Measurements from ENCODE around the gene ANK3. TPM values are rescaled to one million over a fixed set of nuclear protein-coding genes. Genes with fewer than 3 reads are reported as not detected.

Gene ANK3
- total RNA-seq, 1 experiment from 2014 or later = 69.6 TPM

DNA sequence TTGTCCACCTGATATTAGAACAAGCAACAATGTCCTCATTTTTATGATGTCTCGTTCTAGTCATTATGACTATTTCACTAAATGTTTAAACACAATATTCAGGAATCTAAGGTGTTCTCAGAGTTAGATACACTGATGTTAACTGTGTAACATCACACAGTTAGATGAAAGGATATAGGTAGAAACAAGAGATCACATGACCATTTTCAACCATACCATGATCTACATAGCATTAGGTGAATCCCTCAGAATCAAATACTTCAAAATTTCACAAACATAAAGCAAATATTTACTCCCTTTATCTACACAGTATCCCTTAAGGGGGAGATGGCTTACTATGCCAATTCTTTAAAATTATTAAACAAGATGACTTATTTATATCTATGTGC lies 90.3 kb downstream of the ANK3 start:
- Mint-ChIP-seq H3K4me1 (peaks cover 15% of the 10 kb centered on the region), H3K27ac (no peak overlapping the region), H3K36me3 (no peaks in the 10 kb centered on the region), H3K9me3 (no peaks in the 10 kb centered on the region), H3K27me3 (ENCODE audit: low read depth) (no peaks in the 10 kb centered on the region), H3K4me3 (no peak overlapping the region)
- ATAC-seq (no peak), DNase-seq (ENCODE audit: low spot score) (no peak)
- ChIA-PET CTCF (interaction anchor here (1.4 kb wide), 2 partner anchors 10 to 61 kb away, joined by 5 to 6 read pairs; no protein-coding TSS in a partner anchor), POLR2A (no interaction called here)
- TF ChIP-seq FOXK1 (CRISPR knock-in tag; IDR thresholded peaks at IDR 0.05) = no peak
- no peak for TF ChIP-seq IRF2 (CRISPR knock-in tag; IDR thresholded peaks at IDR 0.05; ENCODE audit: borderline replicate concordance, low read depth)
- no peak for TF ChIP-seq NR1H2 (CRISPR knock-in tag; IDR thresholded peaks at IDR 0.05)
- TF ChIP-seq ZNF671 (CRISPR knock-in tag; IDR thresholded peaks at IDR 0.05) = no peak
- no peak for TF ChIP-seq KAT7 (CRISPR knock-in tag; IDR thresholded peaks at IDR 0.05; ENCODE audit: borderline replicate concordance)
- no peak for TF ChIP-seq ZNF317 (CRISPR knock-in tag; IDR thresholded peaks at IDR 0.05; ENCODE audit: borderline replicate concordance, low read depth)
- no peak for TF ChIP-seq NFYB (CRISPR knock-in tag; conservative IDR thresholded peaks at IDR 0.05; ENCODE audit: low read depth)
- no peak for TF ChIP-seq GABPB1 (CRISPR knock-in tag; IDR thresholded peaks at IDR 0.05)
- TF ChIP-seq ZNF121 (CRISPR knock-in tag; IDR thresholded peaks at IDR 0.05) = no peak
- TF ChIP-seq HMGXB4 (CRISPR knock-in tag; IDR thresholded peaks at IDR 0.05) = no peak
- no peak for TF ChIP-seq ZNF512 (CRISPR knock-in tag; IDR thresholded peaks at IDR 0.05; ENCODE audit: borderline replicate concordance)
- TF ChIP-seq ESRRA (CRISPR knock-in tag; IDR thresholded peaks at IDR 0.05; ENCODE audit: borderline replicate concordance) = no peak
- no peak for TF ChIP-seq NR3C1 (CRISPR knock-in tag; conservative IDR thresholded peaks at IDR 0.05; ENCODE audit: low read depth)
- no peak for TF ChIP-seq ELF4 (CRISPR knock-in tag; IDR thresholded peaks at IDR 0.05; ENCODE audit: low read depth)
- TF ChIP-seq, protein P1, sequence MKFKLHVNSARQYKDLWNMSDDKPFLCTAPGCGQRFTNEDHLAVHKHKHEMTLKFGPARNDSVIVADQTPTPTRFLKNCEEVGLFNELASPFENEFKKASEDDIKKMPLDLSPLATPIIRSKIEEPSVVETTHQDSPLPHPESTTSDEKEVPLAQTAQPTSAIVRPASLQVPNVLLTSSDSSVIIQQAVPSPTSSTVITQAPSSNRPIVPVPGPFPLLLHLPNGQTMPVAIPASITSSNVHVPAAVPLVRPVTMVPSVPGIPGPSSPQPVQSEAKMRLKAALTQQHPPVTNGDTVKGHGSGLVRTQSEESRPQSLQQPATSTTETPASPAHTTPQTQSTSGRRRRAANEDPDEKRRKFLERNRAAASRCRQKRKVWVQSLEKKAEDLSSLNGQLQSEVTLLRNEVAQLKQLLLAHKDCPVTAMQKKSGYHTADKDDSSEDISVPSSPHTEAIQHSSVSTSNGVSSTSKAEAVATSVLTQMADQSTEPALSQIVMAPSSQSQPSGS (CRISPR knock-in tag; IDR thresholded peaks at IDR 0.05; ENCODE audit: borderline replicate concordance, low read depth) = no peak

DNA sequence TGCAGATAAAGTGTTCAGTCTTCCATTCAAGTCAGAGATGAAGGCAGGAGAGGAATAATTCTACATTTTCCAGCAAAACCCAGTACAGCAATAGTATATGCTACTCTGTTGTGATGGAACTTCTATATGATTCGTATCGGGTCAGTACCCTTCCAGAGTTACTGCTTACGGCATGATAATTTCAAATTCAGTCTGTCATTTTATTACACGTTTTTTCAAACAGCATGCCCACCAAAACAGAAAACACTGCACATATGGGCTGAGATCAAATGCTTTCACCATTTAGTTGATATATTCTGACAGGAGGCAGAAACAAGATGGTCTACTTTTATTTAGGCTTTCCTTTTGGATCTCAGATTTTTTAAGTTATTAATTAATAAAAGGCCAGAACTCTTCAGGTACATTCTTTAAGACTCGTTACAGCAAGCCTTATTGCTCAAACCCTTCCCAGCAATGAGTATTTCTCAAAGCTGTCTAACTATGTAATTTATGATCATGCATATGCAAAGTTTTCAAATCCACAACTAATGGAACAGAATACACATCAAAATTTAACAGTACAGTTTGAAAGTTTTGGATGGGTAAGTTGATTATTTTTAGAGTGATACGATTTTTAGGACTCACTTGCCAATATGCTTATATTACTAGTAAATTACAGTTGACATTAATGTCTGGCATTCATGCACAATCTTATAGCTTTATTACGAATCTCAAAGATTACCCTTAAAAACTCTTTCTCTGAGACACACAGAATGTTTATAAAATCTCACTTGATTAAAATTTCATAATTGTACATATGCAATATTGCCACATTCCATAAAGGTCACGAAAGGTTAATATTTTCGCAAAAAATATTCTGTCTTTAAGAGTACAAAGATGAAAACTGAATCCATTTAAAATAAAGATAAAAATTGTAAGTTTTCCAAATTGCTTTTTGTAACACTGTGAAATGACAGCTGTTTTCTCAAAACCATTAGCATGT lies 91.0 kb downstream of the ANK3 start:
- H3K27ac Mint-ChIP-seq = no peak overlapping the region
- ATAC-seq (no peak), DNase-seq (ENCODE audit: low spot score) (no peak)
- H3K36me3 Mint-ChIP-seq = no peaks in the 10 kb centered on the region
- no peaks in the 10 kb centered on the region for H3K9me3 Mint-ChIP-seq
- ChIA-PET POLR2A (no interaction called here), CTCF (no interaction called here)
- H3K4me3 Mint-ChIP-seq = no peak overlapping the region
- peaks cover 15% of the 10 kb centered on the region for H3K4me1 Mint-ChIP-seq
- H3K27me3 Mint-ChIP-seq (ENCODE audit: low read depth) = no peaks in the 10 kb centered on the region
- TF ChIP-seq FOXJ3 (CRISPR knock-in tag; IDR thresholded peaks at IDR 0.05; ENCODE audit: borderline replicate concordance) (no peak), SP1 (CRISPR knock-in tag; conservative IDR thresholded peaks at IDR 0.05) (no peak), GTF2I (CRISPR knock-in tag; conservative IDR thresholded peaks at IDR 0.05) (no peak), RELA (CRISPR knock-in tag; IDR thresholded peaks at IDR 0.05; ENCODE audit: borderline replicate concordance) (no peak), PREB (CRISPR knock-in tag; IDR thresholded peaks at IDR 0.05; ENCODE audit: borderline replicate concordance) (no peak), SMAD3 (CRISPR knock-in tag; IDR thresholded peaks at IDR 0.05; ENCODE audit: borderline replicate concordance) (no peak), GRHL2 (CRISPR knock-in tag; IDR thresholded peaks at IDR 0.05; ENCODE audit: insufficient replicate concordance, severe bottlenecking) (no peak), ELF4 (CRISPR knock-in tag; IDR thresholded peaks at IDR 0.05; ENCODE audit: low read depth) (no peak), NFE2L1 (CRISPR knock-in tag; IDR thresholded peaks at IDR 0.05) (no peak), TEAD1 (CRISPR knock-in tag; IDR thresholded peaks at IDR 0.05) (no peak), CBFB (CRISPR knock-in tag; IDR thresholded peaks at IDR 0.05; ENCODE audit: low read depth) (no peak)
- TF ChIP-seq, protein P2, sequence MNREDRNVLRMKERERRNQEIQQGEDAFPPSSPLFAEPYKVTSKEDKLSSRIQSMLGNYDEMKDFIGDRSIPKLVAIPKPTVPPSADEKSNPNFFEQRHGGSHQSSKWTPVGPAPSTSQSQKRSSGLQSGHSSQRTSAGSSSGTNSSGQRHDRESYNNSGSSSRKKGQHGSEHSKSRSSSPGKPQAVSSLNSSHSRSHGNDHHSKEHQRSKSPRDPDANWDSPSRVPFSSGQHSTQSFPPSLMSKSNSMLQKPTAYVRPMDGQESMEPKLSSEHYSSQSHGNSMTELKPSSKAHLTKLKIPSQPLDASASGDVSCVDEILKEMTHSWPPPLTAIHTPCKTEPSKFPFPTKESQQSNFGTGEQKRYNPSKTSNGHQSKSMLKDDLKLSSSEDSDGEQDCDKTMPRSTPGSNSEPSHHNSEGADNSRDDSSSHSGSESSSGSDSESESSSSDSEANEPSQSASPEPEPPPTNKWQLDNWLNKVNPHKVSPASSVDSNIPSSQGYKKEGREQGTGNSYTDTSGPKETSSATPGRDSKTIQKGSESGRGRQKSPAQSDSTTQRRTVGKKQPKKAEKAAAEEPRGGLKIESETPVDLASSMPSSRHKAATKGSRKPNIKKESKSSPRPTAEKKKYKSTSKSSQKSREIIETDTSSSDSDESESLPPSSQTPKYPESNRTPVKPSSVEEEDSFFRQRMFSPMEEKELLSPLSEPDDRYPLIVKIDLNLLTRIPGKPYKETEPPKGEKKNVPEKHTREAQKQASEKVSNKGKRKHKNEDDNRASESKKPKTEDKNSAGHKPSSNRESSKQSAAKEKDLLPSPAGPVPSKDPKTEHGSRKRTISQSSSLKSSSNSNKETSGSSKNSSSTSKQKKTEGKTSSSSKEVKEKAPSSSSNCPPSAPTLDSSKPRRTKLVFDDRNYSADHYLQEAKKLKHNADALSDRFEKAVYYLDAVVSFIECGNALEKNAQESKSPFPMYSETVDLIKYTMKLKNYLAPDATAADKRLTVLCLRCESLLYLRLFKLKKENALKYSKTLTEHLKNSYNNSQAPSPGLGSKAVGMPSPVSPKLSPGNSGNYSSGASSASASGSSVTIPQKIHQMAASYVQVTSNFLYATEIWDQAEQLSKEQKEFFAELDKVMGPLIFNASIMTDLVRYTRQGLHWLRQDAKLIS (CRISPR knock-in tag; IDR thresholded peaks at IDR 0.05; ENCODE audit: borderline replicate concordance) = no peak

All from WTC11 (cell line).